Thoracic aorta (tissue), 2 donors: ENCODE results near the gene AFAP1L2. TPM values are rescaled to one million over a fixed set of nuclear protein-coding genes. Genes with fewer than 3 reads are reported as not detected.

Experiments used
- ATAC-seq: fragments of 150-250 bp; one replicate; pipeline ENCODE4 v1.8.0; 2017; ENCODE audit warnings: low read depth; ENCODE audit not compliant: insufficient number of reproducible peaks, low FRiP score
- DNase-seq: peaks from one replicate; pipeline ENCODE4 v3.0.0-alpha.2; 2020; ENCODE audit warnings: low spot score
- H3K27ac ChIP-seq, 2 donors: fragments of 200-600 bp; sonication (generic); 1 replicate in 1 of 2; 2 replicates in 1 of 2; pipeline ENCODE4 v1.5.1; 2016; ENCODE audit warnings: mild to moderate bottlenecking in 2 of 2, moderate library complexity in 2 of 2
- H3K27me3 ChIP-seq: fragments of 200-600 bp; sonication (generic); replicated peaks from 2 replicates; pipeline ENCODE4 v1.6.0; 2016; ENCODE audit warnings: mild to moderate bottlenecking; ENCODE audit not compliant: insufficient read depth
- H3K36me3 ChIP-seq: fragments of 200-600 bp; sonication (generic); one replicate; pipeline ENCODE4 v1.5.1; 2016
- H3K4me1 ChIP-seq, 2 donors: fragments of 200-600 bp; sonication (generic); 1 replicate in 1 of 2; 2 replicates in 1 of 2; pipeline versions ENCODE4 v1.5.1 to v1.6.0; 2016; ENCODE audit warnings: low read depth in 2 of 2, mild to moderate bottlenecking in 1 of 2; ENCODE audit not compliant: control insufficient read depth in 1 of 2
- H3K4me3 ChIP-seq: fragments of 200-600 bp; sonication (generic); 2 replicates; pipeline ENCODE4 v1.5.1; 2016; ENCODE audit warnings: mild to moderate bottlenecking
- H3K9me3 ChIP-seq: fragments of 200-600 bp; sonication (generic); 2 replicates; pipeline ENCODE4 v1.5.1; 2016
- total RNA-seq, 2 donors: library from RNA; depleted of rRNA; stranded (reverse); fragments of >200 nt; gene quantifications; one replicate each; pipeline versions ENCODE4 v1.1.0 to v1.2.3, GENCODE V29; 2016
- TF ChIP-seq, protein P1 (sequence below): fragments of 200-600 bp; sonication (generic); IDR thresholded peaks from one replicate; pipeline ENCODE4 v1.5.1; 2019; ENCODE audit warnings: antibody characterized with exemption

The AFAP1L2 gene
- total RNA-seq, 2 donors from 2014 or later = 7.7 to 13.3 TPM

DNA sequence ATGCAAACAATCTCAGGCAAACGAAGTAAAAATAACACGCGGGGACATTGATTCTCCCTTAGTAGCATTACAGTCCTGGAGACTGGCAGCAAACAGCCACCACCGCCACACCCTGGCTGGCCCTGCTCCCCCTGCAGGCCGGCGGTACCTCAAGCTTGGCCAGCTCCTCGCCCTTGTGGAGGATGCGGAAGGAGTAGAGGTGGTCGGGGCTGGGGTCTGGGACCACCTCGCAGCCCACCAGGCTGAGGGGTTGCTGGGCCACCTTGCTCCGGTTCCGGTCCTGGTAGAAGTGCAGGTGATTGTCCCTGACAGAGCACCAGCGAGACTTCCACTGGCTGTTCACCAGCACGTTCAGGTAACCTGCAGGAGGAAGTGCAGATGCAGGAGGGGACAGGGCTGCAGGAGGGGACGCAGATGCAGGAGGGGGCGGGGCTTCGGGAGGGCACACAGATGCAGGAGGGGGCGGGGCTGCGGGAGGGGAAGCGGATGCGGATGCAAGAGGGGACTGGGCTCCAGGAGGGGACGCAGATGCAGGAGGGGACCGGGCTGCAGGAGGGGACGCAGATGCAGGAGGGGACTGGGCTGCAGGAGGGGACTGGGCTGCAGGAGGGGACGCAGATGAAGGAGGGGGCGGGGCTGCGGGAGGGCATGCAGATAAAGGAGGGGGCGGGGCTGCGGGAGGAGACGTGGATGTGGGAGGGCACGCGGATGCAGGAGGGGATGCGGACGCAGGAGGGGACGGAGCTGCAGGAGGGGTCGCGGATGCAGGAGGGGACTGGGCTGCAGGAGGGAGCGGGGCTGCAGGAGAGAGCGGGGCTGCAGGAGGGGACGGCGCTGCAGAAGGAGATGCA is 99.5 kb downstream of the AFAP1L2 start:
- Histone ChIP-seq H3K4me3 (peak overlapping the region; percentile 75), H3K4me1 (peaks cover 6 to 34% of the 10 kb centered on the region in 2 donors), H3K27me3 (no peaks in the 10 kb centered on the region), H3K9me3 (no peaks in the 10 kb centered on the region), H3K27ac (peak overlapping the region; percentile 29 to 71), H3K36me3 (no peaks in the 10 kb centered on the region)
- ATAC-seq = no peak
- DNase-seq = no peak
- TF ChIP-seq, protein P1, sequence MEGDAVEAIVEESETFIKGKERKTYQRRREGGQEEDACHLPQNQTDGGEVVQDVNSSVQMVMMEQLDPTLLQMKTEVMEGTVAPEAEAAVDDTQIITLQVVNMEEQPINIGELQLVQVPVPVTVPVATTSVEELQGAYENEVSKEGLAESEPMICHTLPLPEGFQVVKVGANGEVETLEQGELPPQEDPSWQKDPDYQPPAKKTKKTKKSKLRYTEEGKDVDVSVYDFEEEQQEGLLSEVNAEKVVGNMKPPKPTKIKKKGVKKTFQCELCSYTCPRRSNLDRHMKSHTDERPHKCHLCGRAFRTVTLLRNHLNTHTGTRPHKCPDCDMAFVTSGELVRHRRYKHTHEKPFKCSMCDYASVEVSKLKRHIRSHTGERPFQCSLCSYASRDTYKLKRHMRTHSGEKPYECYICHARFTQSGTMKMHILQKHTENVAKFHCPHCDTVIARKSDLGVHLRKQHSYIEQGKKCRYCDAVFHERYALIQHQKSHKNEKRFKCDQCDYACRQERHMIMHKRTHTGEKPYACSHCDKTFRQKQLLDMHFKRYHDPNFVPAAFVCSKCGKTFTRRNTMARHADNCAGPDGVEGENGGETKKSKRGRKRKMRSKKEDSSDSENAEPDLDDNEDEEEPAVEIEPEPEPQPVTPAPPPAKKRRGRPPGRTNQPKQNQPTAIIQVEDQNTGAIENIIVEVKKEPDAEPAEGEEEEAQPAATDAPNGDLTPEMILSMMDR = no peak

- TF ChIP-seq, protein P1 = peak; percentile 77
- Histone ChIP-seq H3K4me3 (peak overlapping the region; percentile 75), H3K9me3 (no peaks in the 10 kb centered on the region), H3K27ac (peak overlapping the region; percentile 29 to 71), H3K36me3 (no peaks in the 10 kb centered on the region), H3K4me1 (peaks cover 6 to 33% of the 10 kb centered on the region in 2 donors), H3K27me3 (no peaks in the 10 kb centered on the region)
- ATAC-seq (peak; percentile 78), DNase-seq (peak; percentile 36)
Measured at GRCh38 chr10:114304017-114304570, 100.2 kb downstream of the AFAP1L2 start.

GRCh38 chr10:114303556-114303955 is 100.7 kb downstream of the AFAP1L2 start:
- no peak for ATAC-seq
- TF ChIP-seq, protein P1 = no peak
- Histone ChIP-seq H3K27ac (peak overlapping the region in 1 of 2 donors; percentile 29), H3K9me3 (no peaks in the 10 kb centered on the region), H3K4me3 (peak overlapping the region; percentile 75), H3K36me3 (peaks cover 4% of the 10 kb centered on the region), H3K4me1 (peaks cover 6 to 28% of the 10 kb centered on the region in 2 donors), H3K27me3 (no peaks in the 10 kb centered on the region)
- DNase-seq = no peak

DNA sequence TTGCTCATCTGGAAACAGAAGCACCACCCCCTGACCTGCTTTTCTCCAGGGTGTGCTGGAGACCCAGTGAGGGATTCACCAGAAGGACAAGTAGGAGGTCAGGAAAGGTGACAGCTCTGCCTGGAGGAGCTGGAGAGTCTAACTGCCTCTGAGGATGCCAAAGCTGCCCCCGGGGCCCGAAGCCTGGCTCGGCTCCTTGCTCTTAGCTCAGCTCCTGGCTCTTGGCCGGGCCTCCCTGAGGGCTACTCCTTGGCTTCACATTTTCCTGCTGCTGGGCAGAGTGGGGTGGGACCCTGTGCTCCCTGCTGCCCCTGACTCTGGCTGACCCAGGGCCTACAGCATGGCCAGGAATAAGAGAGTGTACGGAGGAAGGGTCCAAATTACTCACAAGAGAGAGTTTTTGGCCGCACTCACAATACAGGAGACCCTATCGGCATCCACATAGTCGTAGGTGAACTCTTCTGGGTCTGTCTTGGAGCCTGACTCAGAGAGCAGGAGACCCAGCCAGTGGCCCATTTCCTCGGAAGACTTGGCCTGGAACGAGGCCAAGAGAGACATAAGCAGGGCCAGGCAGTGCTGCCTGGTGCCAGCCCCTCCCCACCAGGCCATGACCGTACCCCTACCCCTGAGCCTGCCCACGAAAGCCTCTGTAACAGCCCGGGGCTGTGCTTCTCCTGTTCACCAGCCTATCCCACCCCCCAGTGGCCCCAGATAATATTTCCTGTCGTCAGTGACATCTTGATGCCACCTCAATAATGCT is 102.2 kb downstream of the AFAP1L2 start:
- no peak for ATAC-seq
- no peaks in the 10 kb centered on the region for H3K9me3 ChIP-seq
- H3K4me1 ChIP-seq = peaks cover 6 to 24% of the 10 kb centered on the region in 2 donors
- DNase-seq = no peak
- no peak overlapping the region for H3K4me3 ChIP-seq
- TF ChIP-seq, protein P1 = no peak
- no peaks in the 10 kb centered on the region for H3K27me3 ChIP-seq
- peak overlapping the region in 1 of 2 donors; percentile 24 for H3K27ac ChIP-seq
- H3K36me3 ChIP-seq = peaks cover 12% of the 10 kb centered on the region

DNA sequence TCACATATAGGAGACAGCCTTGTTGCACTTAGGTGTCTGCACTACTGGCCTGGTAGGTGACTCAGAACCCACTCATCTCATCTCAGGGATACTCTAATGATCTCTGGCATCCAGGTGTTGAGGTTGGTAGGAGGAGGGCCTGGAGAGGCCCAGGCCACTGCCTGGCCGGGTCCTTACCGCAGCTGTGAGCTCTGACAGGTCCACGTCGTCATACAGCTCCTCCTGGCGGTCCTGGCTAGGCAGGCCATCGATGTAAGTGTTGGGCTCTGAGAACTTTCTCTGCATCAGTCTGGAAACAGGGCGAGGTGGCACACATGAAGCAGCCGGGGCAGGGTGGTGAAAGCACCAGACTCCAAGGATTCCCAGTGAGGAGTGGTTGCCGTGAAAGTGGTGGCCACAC is 103.1 kb downstream of the AFAP1L2 start:
- DNase-seq = no peak
- TF ChIP-seq, protein P1 = no peak
- Histone ChIP-seq H3K36me3 (peaks cover 20% of the 10 kb centered on the region), H3K4me3 (no peak overlapping the region), H3K4me1 (peaks cover 6 to 24% of the 10 kb centered on the region in 2 donors), H3K27me3 (no peaks in the 10 kb centered on the region), H3K9me3 (peaks cover 3% of the 10 kb centered on the region), H3K27ac (no peak overlapping the region)
- ATAC-seq = no peak
